GF-D8 (cell line): ENCODE measurements around the gene ZNF324.
"Not testable (repeated sequence)": the region's sequence is repeated elsewhere in the genome, so short reads cannot be mapped to it uniquely, and the experiment has no call there.

Experiments
- DNase-seq: peaks from one replicate; lab custom pipeline; 2025; lab: John Stamatoyannopoulos, UW

ZNF324 gene

DNA sequence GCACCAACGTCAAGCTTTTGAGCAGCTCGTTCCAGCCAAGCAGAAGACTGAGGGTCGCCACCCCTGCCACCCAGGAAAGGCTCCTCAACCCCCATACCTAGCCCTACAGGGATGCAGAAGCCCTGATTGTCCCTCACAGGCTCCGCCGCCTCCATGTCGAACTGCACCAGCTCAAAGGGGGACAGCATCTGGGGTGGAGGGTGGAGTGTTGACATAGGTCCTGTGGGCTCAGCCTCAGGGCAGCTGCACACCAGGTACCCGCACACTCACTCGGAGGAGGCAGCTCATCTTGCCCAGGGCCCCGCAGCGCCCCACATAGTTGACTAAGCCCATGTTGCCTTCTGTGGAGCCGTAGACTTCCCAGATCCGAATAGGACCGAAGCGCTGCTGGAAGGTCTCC lies 33.4 kb downstream of the ZNF324 start:
- DNase-seq = no peak

DNA sequence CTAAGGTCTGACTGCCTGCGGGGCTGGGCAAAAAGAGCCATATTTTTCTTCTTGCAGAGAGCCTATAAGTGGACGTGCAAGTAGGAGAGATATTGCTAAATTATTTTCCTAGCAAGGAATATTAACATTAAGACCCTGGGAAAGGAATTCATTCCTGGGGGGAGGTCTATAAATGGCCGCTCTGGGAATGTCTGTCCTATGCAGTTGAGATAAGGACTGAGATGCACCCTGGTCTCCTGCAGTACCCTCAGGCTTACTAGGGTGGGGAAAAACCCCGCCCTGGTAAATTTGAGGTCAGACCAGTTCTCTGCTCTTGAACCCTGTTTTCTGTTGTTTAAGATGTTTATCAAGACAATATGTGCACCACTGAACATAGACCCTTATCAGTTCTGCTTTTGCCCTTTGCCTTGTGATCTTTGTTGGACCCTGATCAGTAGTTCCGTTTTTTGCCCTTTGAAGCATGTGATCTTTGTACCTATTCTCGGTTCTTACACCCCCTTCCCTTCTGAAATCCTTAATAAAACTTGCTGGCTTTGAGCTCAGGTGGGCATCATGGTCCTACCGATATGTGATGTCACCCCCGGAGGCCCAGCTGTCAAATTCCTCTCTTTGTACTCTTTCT lies 40.8 kb downstream of the ZNF324 start:
- not testable (repeated sequence) for DNase-seq

DNA sequence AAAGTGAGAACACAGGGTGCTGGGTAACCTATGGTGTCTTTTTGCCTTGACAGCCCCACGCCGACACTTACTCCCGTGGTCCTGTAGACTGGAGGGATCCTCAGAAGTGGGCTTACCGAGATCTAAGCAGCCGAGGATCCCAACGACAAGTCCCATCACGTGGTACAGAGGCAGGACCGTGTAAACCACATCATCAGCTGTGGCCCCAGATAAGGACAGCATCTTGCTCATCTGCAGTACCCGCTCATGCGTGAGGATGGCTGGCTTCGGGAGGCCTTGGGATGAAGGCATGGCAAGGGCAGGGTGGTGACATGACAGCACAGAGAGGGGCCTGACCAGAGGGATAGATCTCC lies 42.8 kb downstream of the ZNF324 start:
- DNase-seq = no peak

- DNase-seq = no peak
Observed at GRCh38 chr19:58510084-58510862, 43.4 kb downstream of the ZNF324 start.

GRCh38 chr19:58511353-58512208 lies 44.7 kb downstream of the ZNF324 start, which contains the start of gene SLC27A5:
TSS of gene SLC27A5 (minus strand) at chr19:58511992. CDS start at chr19:58511955, 37 bp downstream.
- DNase-seq = no peak

GRCh38 chr19:58513213-58513693 lies 46.4 kb downstream of the ZNF324 start:
- DNase-seq = no peak

GRCh38 chr19:58513694-58514563 lies 47.0 kb downstream of the ZNF324 start:
- DNase-seq = peak; percentile 86

DNA sequence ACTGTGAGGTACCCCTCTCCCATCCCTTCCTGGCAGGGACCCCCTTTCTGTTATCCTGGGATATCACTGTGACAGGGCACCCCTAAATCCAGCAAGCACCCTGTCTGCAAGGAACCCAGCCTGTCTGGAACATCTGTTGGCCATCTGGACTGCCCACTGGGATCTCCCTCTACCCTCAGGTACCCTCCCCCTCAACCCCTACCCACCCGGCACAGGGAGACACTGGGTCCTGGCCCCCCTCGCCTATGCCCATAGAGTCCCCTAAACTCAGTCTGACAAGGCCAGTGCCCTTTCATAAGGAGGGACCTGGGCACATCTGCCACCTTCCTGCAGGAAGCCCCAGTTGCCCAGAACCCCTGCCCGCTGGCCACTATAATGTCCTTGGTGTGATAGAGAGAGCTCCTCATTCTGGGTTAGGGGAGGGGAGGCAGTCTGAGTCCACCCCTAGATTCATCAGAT lies 47.7 kb downstream of the ZNF324 start:
- no peak for DNase-seq

GRCh38 chr19:58515259-58515658 lies 48.4 kb downstream of the ZNF324 start:
- no peak for DNase-seq

DNA sequence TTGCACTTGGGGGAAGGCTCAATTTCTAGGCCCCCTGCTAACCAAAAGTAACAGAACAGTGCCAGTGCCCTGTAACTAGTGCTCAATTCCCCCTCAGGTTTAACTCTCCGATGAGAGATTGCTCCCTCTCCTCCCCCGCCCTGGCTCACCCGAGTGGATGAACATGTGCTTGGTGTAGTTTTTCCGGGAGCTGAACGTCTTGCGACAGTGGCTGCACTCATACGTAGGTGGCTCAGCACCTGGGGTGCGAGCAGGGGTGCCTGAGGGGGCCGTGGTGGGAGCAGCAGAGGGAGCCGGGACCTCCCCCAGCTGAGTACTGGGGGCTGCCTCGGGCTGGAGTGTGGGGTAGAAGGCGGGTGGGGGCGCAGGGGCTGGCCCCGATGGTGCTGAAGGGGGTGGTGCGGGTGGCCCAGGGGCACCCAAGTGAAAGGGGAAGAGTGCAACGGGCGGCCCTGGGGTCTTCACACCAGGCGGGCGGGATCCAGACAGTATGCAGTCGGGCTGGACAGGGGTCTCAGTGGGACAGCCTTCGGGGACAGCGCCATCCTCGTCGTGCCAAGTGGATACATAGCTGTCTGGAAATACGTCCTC lies 49.5 kb downstream of the ZNF324 start:
- DNase-seq = no peak

DNA sequence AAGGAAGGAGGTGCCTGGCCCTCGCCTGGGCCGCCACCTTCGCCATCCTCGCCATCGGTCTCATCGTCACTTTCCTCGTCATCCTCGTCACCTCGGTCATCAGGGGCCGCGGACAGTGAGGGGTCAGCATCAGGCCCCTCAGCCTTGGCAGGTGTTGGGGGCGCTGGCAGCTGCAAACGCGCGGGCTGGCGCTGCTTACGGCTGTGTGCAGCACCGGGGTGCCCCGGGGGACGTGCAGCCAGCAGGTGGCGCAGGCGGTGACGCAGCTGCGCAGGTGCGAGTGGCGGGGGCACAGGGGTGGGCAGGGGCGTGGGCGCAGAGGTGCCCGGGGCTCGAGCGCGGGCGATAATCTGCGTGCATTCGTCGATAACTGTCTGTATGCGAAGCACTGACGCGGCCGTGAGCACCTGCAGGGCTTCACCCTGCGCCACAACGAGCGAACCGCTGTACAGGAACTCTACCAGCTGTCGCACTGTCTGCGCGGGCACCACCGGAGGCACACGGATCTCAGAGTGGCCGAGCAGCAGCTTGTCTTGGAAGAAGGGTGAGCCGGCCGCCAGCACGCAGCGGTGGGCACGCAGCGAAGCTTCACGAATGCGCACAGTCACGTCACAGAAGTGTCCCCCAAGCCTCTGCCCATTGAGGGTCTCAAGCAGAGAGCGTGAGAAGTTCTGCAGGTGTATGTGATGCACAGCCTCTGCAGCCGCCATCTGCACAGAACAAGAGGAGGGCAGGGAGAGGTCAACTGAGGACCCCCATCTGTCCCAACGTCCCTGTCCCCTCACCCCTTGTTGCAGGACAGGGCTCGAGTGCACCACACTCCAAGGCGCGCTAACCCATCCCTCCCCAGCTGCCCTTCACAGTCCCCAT lies 50.3 kb downstream of the ZNF324 start:
- DNase-seq = no peak

- DNase-seq = peak; percentile 6
Observed at GRCh38 chr19:58518256-58519086, 51.6 kb downstream of the ZNF324 start.

- DNase-seq = peak; percentile 57
Observed at GRCh38 chr19:58519087-58519354, 52.1 kb downstream of the ZNF324 start.

DNA sequence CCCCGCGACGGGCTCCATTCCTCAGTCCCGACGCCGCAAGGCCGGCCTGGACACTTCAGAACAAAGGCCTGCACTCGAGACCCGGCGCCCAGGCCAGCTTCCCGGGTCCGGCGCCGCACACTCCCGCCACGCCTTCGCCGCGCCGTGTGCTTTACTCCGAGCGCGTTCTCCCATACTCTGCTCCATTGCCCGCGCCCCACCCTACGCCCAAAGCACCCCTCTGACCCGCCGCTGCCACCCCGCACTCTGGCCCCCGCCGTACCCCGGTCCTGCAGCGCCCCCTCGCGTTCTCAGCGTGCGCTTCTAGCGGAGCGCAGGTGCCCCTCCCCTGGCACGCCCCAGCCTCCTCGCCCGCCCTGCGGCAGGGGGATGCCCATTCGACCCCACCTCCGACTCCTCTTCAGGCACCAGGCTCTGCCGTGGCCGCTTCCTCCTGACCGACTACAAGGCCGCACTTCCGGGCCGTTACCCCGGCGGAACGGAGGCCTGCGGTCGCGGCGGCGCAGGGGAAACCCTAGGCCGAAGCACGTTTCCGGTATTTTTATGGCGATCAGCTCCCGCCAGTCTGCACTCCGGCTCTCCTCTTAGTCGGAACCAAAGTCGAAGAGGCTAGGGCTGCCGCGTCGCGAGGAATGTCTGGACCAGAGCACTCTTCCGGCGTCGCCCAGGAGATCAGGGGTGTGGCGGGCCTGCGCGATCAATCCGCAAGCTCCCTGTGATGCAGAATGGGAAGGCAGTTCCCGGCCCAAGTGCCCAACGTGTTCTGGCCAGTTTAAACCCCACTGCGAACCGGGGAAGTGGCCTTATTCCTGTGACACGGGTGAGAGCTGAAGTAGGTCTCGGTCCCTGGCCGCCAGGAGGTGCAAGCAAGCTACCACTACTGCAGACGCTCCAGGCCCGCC lies 52.7 kb downstream of the ZNF324 start, which contains the start of gene ZBTB45:
ZBTB45 (minus strand) TSS at position 456 of the 902 bp plus-strand sequence. CDS start 2,137 bp downstream, outside the sequence.
- DNase-seq = peak; percentile 93

- no peak for DNase-seq
Observed at GRCh38 chr19:58520257-58520599, 53.3 kb downstream of the ZNF324 start.

GRCh38 chr19:58521651-58522050 lies 54.8 kb downstream of the ZNF324 start:
- no peak for DNase-seq

GRCh38 chr19:58522709-58523108 lies 55.8 kb downstream of the ZNF324 start:
- no peak for DNase-seq
